ENCODE measurements around the gene REXO1.
"Not testable (repeated sequence)": the region's sequence is repeated elsewhere in the genome, so short reads cannot be mapped to it uniquely, and the experiment has no call there.

REXO1 gene

DNA sequence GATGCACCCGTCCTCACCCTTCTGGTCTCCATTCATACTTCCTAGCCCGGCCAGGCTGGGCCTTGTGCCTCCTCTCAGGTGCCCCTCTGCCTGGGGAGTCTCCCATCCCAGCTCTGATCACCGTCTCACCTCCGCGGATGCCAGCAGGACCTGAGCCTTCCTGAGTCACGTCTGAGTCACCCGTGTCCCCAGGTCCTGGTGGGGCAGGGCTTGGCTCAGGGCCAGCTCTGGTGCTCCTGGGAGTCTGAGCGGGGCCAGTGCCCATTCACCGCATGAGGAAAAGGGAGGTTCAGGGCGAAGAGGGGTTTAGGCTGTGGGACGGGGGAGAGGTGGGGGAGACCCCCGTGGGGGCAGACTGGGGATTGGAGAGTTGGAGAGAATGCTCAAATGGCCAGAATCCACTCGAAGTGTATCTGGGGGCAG, 36.8 kb downstream of the REXO1 start:
- FAIRE-seq: no peak

- no peak for FAIRE-seq
Observed at GRCh38 chr19:1810439-1811160, 37.7 kb downstream of the REXO1 start.

DNA sequence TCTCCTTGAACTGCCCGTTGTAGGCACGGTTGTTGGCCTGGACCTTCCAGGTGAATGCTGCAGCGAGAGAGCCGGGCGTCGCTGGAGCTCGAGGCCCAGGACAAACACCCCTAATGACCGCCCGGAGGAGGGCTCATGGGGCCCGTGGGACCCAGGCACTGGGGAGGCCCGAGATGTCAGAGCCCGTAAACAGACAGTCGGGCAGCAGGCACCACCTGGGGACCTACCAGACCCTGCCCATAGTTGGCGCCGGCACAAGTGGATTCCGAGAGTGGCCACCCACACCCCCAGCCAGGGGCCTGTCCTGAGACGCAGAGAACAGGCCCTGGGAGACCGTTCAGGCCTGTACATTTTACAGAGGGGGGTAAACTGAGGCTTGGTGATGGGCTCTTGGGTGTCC, 38.6 kb downstream of the REXO1 start:
- FAIRE-seq: no peak

DNA sequence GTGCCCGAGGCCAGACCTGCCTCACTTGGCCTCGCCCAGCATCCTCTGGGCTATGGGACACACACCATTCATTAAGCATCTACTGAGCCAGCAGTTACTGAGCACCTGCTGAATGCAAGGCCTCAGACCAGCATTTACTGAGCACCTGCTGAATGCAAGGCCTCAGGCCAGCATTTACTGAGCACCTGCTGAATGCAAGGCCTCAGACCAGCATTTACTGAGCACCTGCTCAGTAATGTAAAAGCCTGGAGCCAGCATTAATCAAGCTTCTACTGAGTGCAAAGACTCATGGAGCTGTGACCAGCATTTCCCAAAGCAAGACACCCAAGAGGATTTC, 39.9 kb downstream of the REXO1 start:
- FAIRE-seq: no peak

- FAIRE-seq: no peak
Observed at GRCh38 chr19:1807695-1808394, 40.4 kb downstream of the REXO1 start.

- no peak for FAIRE-seq
Observed at GRCh38 chr19:1807030-1807694, 41.1 kb downstream of the REXO1 start.

DNA sequence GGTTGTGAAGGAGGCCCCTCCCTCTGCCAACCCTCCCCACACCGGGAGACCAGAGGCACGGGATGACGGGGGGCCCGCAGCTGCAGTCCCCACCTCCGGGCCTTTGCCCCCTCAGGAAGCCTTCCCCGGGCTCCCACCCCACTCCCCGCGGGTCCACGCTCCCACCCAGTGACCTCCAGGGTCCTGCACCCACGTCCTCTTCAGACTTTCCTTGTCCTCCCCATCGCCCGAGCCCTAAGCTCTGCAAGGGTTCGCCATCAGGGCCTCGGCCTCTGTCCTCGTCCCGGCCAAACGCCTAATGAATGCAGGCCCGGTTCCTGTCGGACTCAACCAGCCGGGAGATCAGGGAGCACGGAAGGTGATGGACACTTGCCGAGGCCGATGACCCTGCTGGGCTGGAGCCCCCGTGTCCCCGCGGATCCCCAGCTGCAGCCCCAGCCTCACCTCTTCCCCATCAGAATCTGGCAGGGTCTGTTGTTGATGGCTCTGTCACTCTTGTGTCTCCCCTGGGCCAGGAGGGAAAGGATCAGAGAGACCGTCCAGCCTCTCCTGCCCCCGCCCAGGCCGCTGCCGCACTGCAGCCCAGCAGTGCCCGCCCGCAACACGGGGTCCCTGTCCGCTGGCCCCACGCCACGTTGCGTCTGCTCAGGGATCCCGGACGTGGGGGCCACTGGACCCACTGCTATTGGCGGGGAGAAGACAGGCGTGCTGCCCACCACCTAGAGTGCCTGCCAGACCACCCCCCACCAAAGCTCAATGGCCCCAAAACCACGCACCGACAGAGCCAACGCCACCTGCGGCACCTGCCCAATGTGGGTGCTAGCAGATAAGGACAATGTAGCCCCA, 41.9 kb downstream of the REXO1 start:
- FAIRE-seq: no peak

- no peak for FAIRE-seq
Observed at GRCh38 chr19:1805401-1806183, 42.7 kb downstream of the REXO1 start.

GRCh38 chr19:1804858-1805257, 43.4 kb downstream of the REXO1 start:
- no peak for FAIRE-seq

DNA sequence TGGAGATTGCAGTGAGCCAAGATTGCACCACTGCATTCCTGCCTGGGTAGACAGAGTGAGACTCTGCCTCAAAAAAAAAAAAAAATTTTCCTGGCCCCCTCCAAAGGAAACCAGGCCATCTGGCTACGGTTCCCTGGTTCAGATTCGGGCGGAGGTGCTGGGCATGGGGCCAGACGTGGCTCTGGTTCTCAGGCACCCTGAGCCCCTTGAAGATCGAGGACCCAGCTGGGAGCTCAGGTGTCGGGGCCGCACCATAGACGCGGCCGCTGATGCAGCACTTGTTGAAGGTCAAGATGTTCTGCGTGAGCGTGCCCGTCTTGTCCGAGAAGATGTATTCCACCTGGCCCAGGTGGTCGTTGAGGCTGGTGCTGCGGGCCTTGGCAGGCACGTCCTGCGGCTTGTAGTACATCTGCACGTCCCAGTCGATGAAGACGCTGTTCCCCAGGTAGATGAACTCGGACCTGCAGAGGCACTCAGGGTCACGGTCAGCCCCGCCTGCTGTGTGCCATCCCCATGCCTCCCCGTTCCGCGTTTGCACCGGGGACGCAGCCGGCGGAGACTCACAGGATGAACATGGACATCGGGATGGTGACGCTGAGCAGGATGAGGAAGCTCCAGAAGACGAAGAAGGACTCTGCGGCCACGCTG, 48.5 kb downstream of the REXO1 start:
- FAIRE-seq: no peak

- not testable (repeated sequence) for FAIRE-seq
Observed at GRCh38 chr19:1797313-1797712, 51.0 kb downstream of the REXO1 start.

- no peak for FAIRE-seq
Observed at GRCh38 chr19:1796395-1797142, 51.7 kb downstream of the REXO1 start.

DNA sequence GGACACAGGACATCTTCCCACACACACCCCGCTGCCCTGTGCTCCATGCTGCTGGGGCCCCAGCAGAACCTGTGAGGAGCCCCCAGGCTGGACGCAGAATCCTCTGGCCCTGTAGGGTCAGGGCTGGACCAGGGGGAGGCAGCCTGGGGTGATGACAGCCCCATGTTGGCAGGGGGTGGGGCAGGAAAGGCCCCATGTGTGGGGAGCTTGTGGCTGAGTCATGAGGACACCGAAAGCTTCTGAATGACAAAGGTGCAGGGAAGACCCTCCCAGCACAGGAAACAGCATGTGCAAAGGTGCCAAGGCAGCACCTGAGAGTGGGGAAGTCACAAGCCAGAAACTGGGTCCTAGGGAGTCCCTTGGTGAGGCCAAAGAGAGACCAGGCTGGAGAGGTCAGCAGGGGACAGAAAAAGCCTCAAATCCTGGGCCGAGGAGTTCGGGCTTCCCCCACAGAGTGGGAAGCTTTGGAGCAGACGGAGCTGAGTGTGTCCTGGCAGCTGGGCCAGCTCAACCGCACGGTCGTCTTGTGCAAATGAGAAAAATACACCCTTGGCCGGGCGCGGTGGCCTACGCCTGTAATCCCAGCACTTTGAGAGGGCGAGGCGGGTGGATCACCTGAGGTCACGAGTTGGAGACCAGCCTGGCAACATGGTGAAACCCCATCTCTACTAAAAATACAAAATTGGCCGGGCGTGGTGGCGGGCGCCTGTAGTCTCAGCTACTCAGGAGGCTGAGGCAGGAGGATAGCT, 53.7 kb downstream of the REXO1 start:
- no peak for FAIRE-seq

DNA sequence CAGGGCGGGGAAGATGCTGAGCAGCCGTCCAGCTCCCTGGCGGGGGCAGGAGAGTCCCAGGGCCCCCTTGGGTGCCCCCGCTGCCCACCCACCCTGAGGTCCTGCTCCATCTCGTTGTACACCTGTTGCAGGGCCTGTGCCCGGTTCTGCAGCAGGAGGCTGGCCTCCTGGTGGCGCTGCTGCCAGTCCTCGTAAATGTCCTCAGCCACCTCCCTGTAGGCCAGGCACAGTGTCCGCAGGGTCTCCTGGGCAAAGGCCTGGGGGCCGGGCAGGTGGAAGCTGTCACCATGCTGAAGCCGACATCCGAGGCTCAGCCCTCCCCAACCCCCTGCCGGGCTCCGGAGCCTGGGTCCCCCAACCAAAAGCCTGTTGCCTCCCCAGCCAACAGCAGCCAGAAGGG, 56.4 kb downstream of the REXO1 start:
- FAIRE-seq: no peak

DNA sequence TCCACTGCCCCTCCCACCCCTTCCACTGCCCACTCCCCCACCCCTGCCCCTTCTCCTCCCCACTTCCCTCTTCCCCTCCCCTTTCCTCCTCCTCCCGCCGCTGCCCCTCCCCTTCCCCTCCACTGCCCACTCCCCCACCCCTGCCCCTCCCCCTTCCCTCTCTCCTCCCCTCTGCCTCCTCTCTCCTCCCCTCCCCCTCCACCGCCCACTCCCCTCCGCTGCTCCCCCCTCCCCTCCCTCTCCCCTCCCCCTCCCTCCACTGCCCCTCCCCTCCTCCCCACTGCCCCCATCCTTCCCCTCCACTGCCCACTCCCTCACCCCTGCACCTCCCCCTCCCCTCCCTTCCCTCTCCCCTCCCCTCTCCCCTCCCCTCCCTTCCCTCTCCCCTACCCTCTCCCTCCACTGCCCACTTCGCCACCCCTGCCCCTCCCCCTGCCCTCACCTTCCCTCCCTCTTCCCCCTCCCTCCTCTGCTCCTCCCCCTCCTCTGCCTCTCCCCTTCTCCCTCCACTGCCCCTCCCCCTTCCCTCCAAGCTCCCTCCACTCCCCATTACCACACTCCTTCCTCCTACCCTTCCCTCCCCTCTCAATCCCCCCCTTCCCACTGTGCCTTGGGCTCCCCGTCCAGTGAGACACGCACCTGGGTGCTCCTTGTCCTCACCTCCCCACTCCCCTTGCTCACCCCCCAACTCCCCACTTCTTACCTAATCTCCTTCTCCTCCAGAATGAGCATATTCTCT, 58.1 kb downstream of the REXO1 start:
- FAIRE-seq: no peak

DNA sequence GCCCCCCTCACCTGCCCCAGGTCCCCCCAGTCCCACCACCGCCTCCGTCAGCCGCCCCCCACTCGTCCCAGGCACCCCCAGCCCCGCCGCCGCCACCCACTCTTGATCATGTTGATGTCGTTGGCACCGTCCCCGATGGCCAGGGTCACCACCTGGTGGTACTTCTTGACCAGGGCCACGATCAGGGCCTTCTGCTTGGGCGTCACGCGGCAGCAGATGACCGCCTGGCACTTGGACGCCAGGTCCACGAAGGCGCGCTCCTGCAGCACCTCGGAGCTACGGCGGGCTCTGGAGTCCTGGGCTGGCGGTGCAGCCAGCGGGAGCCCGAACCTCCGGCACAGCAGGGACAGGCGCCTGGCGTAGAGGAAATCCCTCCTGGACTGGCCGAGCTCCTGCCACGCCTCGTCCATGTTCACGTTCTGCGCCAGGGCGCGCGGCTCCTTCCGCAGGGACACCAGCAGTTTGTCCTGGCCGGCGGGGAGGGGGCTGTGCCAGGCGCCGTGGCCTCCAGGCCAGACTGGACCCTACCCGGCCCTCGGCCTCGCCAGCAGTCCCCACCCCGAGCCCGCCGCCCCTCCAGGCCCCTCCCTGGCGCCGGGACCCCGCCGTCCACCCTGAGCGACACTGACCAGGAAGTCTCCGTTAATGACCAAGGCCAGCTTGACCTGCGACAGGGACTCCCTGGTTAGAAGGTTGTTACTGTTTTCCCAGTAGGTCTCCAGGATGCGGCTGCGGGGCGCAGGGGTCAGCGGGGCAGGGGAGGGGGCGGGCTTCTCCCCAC, 58.8 kb downstream of the REXO1 start:
- FAIRE-seq: no peak

GRCh38 chr19:1787116-1787515, 61.2 kb downstream of the REXO1 start:
- no peak for FAIRE-seq

GRCh38 chr19:1786668-1787067, 61.6 kb downstream of the REXO1 start:
- FAIRE-seq: no peak

DNA sequence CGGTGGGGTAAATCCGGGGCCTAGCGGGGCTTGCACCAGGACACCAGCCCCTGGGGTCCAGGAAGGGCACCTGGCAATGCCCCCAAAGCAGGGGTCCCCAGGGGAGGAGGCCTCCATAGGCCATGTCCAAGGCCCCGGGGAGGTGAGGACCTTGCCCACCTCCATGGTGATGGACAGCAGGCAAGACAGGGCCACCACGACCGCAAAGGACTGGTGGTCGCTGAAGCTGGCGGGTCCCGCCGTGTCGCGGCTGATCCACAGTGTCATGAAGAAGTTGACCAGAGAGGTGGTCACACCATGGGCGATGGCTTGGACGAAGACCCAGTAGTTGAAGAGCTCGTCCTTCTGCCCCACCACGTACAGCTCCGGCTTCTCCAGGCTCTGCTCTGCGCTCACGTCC, 63.0 kb downstream of the REXO1 start:
- no peak for FAIRE-seq

All from A204.1 (cell line).